Natural killer cell (primary cell): ENCODE data around the gene DAPK2. TPM values are rescaled to one million over a fixed set of nuclear protein-coding genes. Genes with fewer than 3 reads are reported as not detected.
A peak's percentile ranks its signal among the peaks of the same experiment; 100 is the strongest.

ENCODE experiments used
- ATAC-seq, 3 donors: fragments of 150-1000 bp in 2 of 3; fragments of 200-7000 bp in 1 of 3; cut with Tn5 transposase; 1 replicate in 1 of 3; 2 replicates in 2 of 3; pipeline ENCODE4 v1.10.0; 2021; ENCODE audit warnings: mild to moderate bottlenecking in 2 of 3, moderate library complexity in 2 of 3
- DNase-seq, 2 donors: peaks; one replicate each; pipeline versions ENCODE4 v3.0.0 to v3.0.0-alpha.2; 2013 to 2021; ENCODE audit warnings: mixed read lengths in 1 of 2
- H3K27ac ChIP-seq: one replicate; pipeline ENCODE4 v1.5.1; 2013; ENCODE audit warnings: mild to moderate bottlenecking, low read length
- H3K27me3 ChIP-seq: one replicate; pipeline ENCODE4 v1.6.1; 2013; ENCODE audit warnings: low read length; ENCODE audit not compliant: control insufficient read depth, insufficient read depth
- H3K36me3 ChIP-seq: one replicate; pipeline ENCODE4 v1.6.1; 2013; ENCODE audit warnings: low read length; ENCODE audit not compliant: control insufficient read depth, insufficient read depth
- H3K4me1 ChIP-seq: one replicate; pipeline ENCODE4 v1.6.1; 2013; ENCODE audit warnings: low read length; ENCODE audit not compliant: control insufficient read depth, insufficient read depth
- H3K4me3 ChIP-seq: one replicate; pipeline ENCODE4 v1.5.1; 2013; ENCODE audit warnings: low read length
- H3K9me3 ChIP-seq: one replicate; pipeline ENCODE4 v1.6.1; 2013; ENCODE audit warnings: low read length; ENCODE audit not compliant: control insufficient read depth, insufficient read depth
- H3K27ac Mint-ChIP-seq, 2 donors: one replicate each; pipeline ENCODE4 v1.8.0; 2022; ENCODE audit warnings: mild to moderate bottlenecking in 2 of 2, mixed read lengths in 2 of 2, moderate library complexity in 1 of 2
- H3K27me3 Mint-ChIP-seq, 2 donors: one replicate each; pipeline ENCODE4 v1.8.0; 2022; ENCODE audit warnings: low read depth in 2 of 2, mixed read lengths in 2 of 2
- H3K36me3 Mint-ChIP-seq: one replicate; pipeline ENCODE4 v1.8.0; 2022; ENCODE audit warnings: mixed read lengths
- H3K4me1 Mint-ChIP-seq, 2 donors: one replicate each; pipeline ENCODE4 v1.8.0; 2022; ENCODE audit warnings: mixed read lengths in 2 of 2
- H3K4me3 Mint-ChIP-seq: one replicate; pipeline ENCODE4 v1.8.0; 2022; ENCODE audit warnings: mild to moderate bottlenecking, moderate library complexity, mixed read lengths
- H3K9me3 Mint-ChIP-seq, 2 donors: one replicate each; pipeline ENCODE4 v1.8.0; 2022; ENCODE audit warnings: mixed read lengths in 2 of 2
- WGBS: methylation state at CpG from one replicate; pipeline ENCODE4 v1.1.7; 2013; ENCODE audit warnings: missing lambda C conversion rate; ENCODE audit not compliant: insufficient coverage; 5-methylcytosine and 5-hydroxymethylcytosine counted together
- intact Hi-C: fragments of 100-400 bp; cut with micrococcal nuclease; formaldehyde crosslinking; loops from one replicate; pipeline ENCODE4 v1.14.2; 2022
- total RNA-seq, 4 donors: library from RNA; stranded (reverse); fragments of 120-200 nt in 1 of 4; gene quantifications; one replicate each; pipeline versions ENCODE4 v1.2.3 to v1.2.4, GENCODE V29; 2013 to 2022
- TF ChIP-seq, protein P1 (sequence below): fragments of 200-600 bp; IDR thresholded peaks from one replicate; pipeline ENCODE4 v1.8.0; 2022; ENCODE audit warnings: antibody characterized with exemption

The DAPK2 gene
- total RNA-seq, 3 donors from 2014 or later (not counting 1 experiment from before 2014, with no cell fraction given), result 3.7 to 25.3 (median 6.0) TPM

GRCh38 chr15:63945007-63945788 lies 101.1 kb downstream of the DAPK2 start:
- H3K9me3 Mint-ChIP-seq, result no peaks in the 10 kb centered on the region
- TF ChIP-seq, protein P1, sequence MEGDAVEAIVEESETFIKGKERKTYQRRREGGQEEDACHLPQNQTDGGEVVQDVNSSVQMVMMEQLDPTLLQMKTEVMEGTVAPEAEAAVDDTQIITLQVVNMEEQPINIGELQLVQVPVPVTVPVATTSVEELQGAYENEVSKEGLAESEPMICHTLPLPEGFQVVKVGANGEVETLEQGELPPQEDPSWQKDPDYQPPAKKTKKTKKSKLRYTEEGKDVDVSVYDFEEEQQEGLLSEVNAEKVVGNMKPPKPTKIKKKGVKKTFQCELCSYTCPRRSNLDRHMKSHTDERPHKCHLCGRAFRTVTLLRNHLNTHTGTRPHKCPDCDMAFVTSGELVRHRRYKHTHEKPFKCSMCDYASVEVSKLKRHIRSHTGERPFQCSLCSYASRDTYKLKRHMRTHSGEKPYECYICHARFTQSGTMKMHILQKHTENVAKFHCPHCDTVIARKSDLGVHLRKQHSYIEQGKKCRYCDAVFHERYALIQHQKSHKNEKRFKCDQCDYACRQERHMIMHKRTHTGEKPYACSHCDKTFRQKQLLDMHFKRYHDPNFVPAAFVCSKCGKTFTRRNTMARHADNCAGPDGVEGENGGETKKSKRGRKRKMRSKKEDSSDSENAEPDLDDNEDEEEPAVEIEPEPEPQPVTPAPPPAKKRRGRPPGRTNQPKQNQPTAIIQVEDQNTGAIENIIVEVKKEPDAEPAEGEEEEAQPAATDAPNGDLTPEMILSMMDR, result peak; percentile 91
- DNase-seq (peak; percentile 60 to 78), ATAC-seq (peak; percentile 87 to 98 (median 97))
- H3K4me1 ChIP-seq, result peaks cover 15% of the 10 kb centered on the region
- no peaks in the 10 kb centered on the region for H3K36me3 Mint-ChIP-seq
- no peaks in the 10 kb centered on the region for H3K27me3 ChIP-seq
- H3K27ac ChIP-seq, result no peak overlapping the region
- H3K9me3 ChIP-seq, result no peaks in the 10 kb centered on the region
- no peaks in the 10 kb centered on the region for H3K36me3 ChIP-seq
- H3K4me3 Mint-ChIP-seq, result peak overlapping the region; percentile 39
- 52% methylated on average over 8 of the region's 8 CpGs for WGBS
- no peak overlapping the region for H3K4me3 ChIP-seq
- H3K27ac Mint-ChIP-seq, result peak overlapping the region; percentile 76 to 84
- no peaks in the 10 kb centered on the region for H3K27me3 Mint-ChIP-seq
- intact Hi-C loops, result loop anchor here (1.0 to 2.0 kb wide), 2 partner anchors 66 to 101 kb away; partner anchors contain the start of gene DAPK2
- H3K4me1 Mint-ChIP-seq, result peaks cover 7 to 33% of the 10 kb centered on the region in 2 donors

- no peak for ATAC-seq
- H3K4me3 Mint-ChIP-seq, result no peak overlapping the region
- intact Hi-C loops, result loop anchor here (2.0 kb wide), 1 partner anchor 66 kb away; no protein-coding TSS in a partner anchor
Measured at GRCh38 chr15:63944681-63944955, 101.7 kb downstream of the DAPK2 start.

GRCh38 chr15:63943829-63944680 lies 102.2 kb downstream of the DAPK2 start:
- intact Hi-C loops, result loop anchor here (2.0 kb wide), 1 partner anchor 67 kb away; no protein-coding TSS in a partner anchor
- TF ChIP-seq, protein P1, result no peak
- Histone ChIP-seq H3K4me3 (no peak overlapping the region), H3K27ac (no peak overlapping the region), H3K4me1 (peaks cover 26% of the 10 kb centered on the region), H3K27me3 (no peaks in the 10 kb centered on the region), H3K9me3 (no peaks in the 10 kb centered on the region), H3K36me3 (no peaks in the 10 kb centered on the region)
- Mint-ChIP-seq H3K4me3 (no peak overlapping the region), H3K36me3 (no peaks in the 10 kb centered on the region), H3K4me1 (peaks cover 18 to 44% of the 10 kb centered on the region in 2 donors), H3K27ac (peak overlapping the region in 1 of 2 donors; percentile 84), H3K27me3 (no peaks in the 10 kb centered on the region), H3K9me3 (no peaks in the 10 kb centered on the region)
- DNase-seq (no peak), ATAC-seq (no peak)
- WGBS, result 83% methylated on average over 9 of the region's 9 CpGs

More at GRCh38 chr15:63944681-63944955, 101.7 kb downstream of the DAPK2 start:
- H3K27ac ChIP-seq, result no peak overlapping the region
- Mint-ChIP-seq H3K36me3 (no peaks in the 10 kb centered on the region), H3K4me1 (peaks cover 13 to 39% of the 10 kb centered on the region in 2 donors), H3K27me3 (no peaks in the 10 kb centered on the region), H3K27ac (peak overlapping the region; percentile 76 to 84), H3K9me3 (no peaks in the 10 kb centered on the region)
- no peaks in the 10 kb centered on the region for H3K9me3 ChIP-seq
- no peak overlapping the region for H3K4me3 ChIP-seq
- TF ChIP-seq, protein P1, result no peak
- peaks cover 21% of the 10 kb centered on the region for H3K4me1 ChIP-seq
- DNase-seq, result no peak
- H3K36me3 ChIP-seq, result no peaks in the 10 kb centered on the region
- H3K27me3 ChIP-seq, result no peaks in the 10 kb centered on the region
- WGBS, result 92% methylated on average over 3 of the region's 3 CpGs
